AG04450 (cell line): Measurements from ENCODE around the gene TNS2. TPM values are rescaled to one million over a fixed set of nuclear protein-coding genes. Genes with fewer than 3 reads are reported as not detected.

ENCODE experiments used
- CTCF ChIA-PET: fragments of 300-600, 350-600 bp; formaldehyde crosslinking; extraction: SDS; loops from one replicate; lab custom pipeline; 2022; ENCODE audit warnings: antibody characterized with exemption, inconsistent platforms; lab: Charles Lee
- POLR2A ChIA-PET: fragments of 350-600 bp; formaldehyde crosslinking; extraction: SDS; loops from one replicate; lab custom pipeline; 2021; ENCODE audit warnings: antibody characterized with exemption, inconsistent platforms; lab: Yijun Ruan, JAX
- DNase-seq: peaks from one replicate; pipeline ENCODE4 v3.0.0-alpha.2; 2011; ENCODE audit warnings: low read depth, low spot score
- H3K27ac ChIP-seq: one replicate; pipeline ENCODE4 v1.5.1; 2012; ENCODE audit warnings: low read depth, low read length, control low read depth
- H3K27me3 ChIP-seq: one replicate; pipeline ENCODE4 v1.6.0; 2012; ENCODE audit warnings: low read length; ENCODE audit not compliant: control insufficient read depth, insufficient read depth
- H3K4me3 ChIP-seq: 2 replicates; pipeline ENCODE4 v1.5.1; 2011; ENCODE audit warnings: mild to moderate bottlenecking, low read depth, low read length, control low read depth
- H3K9me3 ChIP-seq: 2 replicates; pipeline ENCODE4 v1.5.1; 2012; ENCODE audit warnings: low read length; ENCODE audit not compliant: control insufficient read depth, insufficient read depth
- polyA plus RNA-seq: library from polyadenylated mRNA; depleted of rRNA; stranded (reverse); fragments of >200 nt; gene quantifications from 2 replicates; pipeline ENCODE4 v1.2.3, GENCODE V29; 2011
- TF ChIP-seq, protein P1 (sequence below): IDR thresholded peaks from 2 replicates; pipeline ENCODE4 v1.5.1; 2011; ENCODE audit warnings: low read depth, low read length, control low read depth, inconsistent platforms

TNS2 gene
- polyA plus RNA-seq, 1 experiment: 23.1 TPM

DNA sequence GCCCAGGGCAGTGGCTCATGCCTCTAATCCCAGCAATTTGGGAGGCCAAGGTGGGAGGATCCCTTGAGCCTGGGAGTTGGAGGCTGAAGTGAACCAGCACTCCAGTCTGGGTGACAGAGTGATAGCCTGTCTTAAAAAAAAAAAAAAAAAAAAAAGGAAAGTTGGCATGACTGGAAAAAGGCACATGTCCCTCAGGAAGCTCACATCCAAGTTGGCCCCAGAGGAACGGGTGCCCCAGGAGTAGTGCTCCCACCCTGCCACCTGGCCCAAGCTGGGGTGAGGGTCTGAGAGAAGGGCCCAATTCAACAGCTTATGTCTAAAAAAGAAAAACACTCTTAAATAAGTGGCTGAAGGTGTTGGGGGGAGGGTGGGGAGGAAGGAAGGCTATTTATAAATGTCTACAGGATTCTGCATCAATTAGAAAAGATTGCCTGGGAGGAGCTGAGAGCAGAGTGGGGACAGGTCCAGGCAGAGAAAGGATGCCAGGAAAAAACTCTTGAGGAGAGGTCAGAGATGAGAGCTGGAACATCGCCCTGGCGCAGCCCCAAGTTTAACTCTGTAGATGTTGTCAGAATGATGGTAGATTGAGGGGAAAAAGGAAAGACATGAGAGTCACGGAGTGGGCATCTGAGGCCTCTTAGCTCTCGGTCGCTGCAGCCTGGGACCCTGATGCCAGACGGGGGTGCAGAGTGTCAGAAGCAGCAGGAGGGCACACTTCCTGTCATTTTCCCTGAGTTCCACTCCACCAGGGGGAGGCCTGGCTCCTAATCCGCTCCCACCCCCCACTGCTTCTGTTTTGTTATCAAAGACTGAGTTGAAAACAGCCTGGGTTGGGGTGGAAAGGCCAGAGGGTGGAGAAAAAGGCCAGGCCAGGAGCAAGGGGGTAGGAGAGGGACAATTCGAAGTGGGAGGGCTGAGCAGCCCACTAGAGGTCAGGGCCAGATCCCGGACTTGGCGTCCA is 22.0 kb downstream of the TNS2 start:
- no peak for DNase-seq
- TF ChIP-seq, protein P1, sequence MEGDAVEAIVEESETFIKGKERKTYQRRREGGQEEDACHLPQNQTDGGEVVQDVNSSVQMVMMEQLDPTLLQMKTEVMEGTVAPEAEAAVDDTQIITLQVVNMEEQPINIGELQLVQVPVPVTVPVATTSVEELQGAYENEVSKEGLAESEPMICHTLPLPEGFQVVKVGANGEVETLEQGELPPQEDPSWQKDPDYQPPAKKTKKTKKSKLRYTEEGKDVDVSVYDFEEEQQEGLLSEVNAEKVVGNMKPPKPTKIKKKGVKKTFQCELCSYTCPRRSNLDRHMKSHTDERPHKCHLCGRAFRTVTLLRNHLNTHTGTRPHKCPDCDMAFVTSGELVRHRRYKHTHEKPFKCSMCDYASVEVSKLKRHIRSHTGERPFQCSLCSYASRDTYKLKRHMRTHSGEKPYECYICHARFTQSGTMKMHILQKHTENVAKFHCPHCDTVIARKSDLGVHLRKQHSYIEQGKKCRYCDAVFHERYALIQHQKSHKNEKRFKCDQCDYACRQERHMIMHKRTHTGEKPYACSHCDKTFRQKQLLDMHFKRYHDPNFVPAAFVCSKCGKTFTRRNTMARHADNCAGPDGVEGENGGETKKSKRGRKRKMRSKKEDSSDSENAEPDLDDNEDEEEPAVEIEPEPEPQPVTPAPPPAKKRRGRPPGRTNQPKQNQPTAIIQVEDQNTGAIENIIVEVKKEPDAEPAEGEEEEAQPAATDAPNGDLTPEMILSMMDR: peak; percentile 50
- POLR2A ChIA-PET: interaction anchor here (0.7 to 3.4 kb wide), 6 partner anchors 7 to 131 kb away, joined by 3 to 18 read pairs (median 4); partner anchors contain the start of genes IGFBP6 and SPRYD3
- Histone ChIP-seq H3K9me3 (no peaks in the 10 kb centered on the region), H3K27ac (peak overlapping the region; percentile 11), H3K4me3 (no peak overlapping the region), H3K27me3 (no peaks in the 10 kb centered on the region)
- CTCF ChIA-PET: interaction anchor here (0.6 to 2.4 kb wide), 11 partner anchors 15 to 349 kb away, joined by 3 to 13 read pairs (median 4); no protein-coding TSS in a partner anchor

- Histone ChIP-seq H3K27me3 (no peaks in the 10 kb centered on the region), H3K9me3 (no peaks in the 10 kb centered on the region), H3K4me3 (no peak overlapping the region), H3K27ac (no peak overlapping the region)
- no peak for DNase-seq
- TF ChIP-seq, protein P1: no peak
- CTCF ChIA-PET: interaction anchor here (0.7 to 0.9 kb wide), 2 partner anchors 10 to 25 kb away, joined by 4 to 5 read pairs; no protein-coding TSS in a partner anchor
- POLR2A ChIA-PET: interaction anchor here (0.7 to 1.2 kb wide), 2 partner anchors 23 to 25 kb away, joined by 3 to 6 read pairs; partner anchors contain the start of gene IGFBP6
Measured at GRCh38 chr12:53073881-53074280, 24.0 kb downstream of the TNS2 start.

DNA sequence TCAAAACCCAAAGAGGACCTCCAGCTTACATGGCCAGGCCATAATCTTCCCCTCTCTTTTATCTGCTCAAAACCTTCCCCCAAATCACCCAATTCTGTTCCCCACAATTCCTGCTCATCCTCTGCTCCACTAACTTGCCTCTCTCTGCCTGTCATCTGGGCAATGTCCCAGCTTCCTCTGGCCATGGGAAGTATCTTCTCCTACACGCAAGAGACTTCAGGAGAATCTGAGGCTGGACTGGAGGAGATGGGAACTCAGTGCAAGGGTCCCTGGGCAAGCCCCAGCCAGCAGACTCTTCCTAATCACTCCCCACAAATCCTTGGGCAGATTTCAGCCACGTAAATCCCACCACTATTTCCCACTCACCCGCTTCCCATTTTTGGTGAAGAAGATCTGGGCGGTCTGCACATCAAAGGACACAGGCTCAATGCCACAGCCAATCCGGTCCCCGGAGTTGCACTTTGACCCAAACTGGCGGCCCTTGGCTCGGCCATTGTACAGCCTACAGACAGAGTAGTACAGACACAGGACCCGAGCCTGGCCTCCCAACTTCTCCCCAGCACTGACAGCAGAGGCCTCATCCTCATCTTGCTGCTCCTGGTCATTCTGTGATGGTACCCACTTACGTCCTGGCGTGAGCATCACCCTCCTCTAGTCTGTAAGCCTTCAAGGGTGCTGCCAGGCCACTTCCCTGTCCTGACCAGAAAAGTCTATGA is 24.6 kb downstream of the TNS2 start:
- no peaks in the 10 kb centered on the region for H3K27me3 ChIP-seq
- no peak overlapping the region for H3K4me3 ChIP-seq
- POLR2A ChIA-PET: interaction anchor here (0.7 kb wide), 1 partner anchor 23 kb away, joined by 6 read pairs; the partner anchor contains the start of gene IGFBP6
- no peak for DNase-seq
- no peak overlapping the region for H3K27ac ChIP-seq
- CTCF ChIA-PET: interaction anchor here (0.7 to 2.0 kb wide), 3 partner anchors 11 to 25 kb away, joined by 4 to 6 read pairs (median 5); no protein-coding TSS in a partner anchor
- H3K9me3 ChIP-seq: no peaks in the 10 kb centered on the region
- TF ChIP-seq, protein P1: no peak

GRCh38 chr12:53074999-53075370 is 25.1 kb downstream of the TNS2 start:
- H3K9me3 ChIP-seq: no peaks in the 10 kb centered on the region
- ChIA-PET CTCF (interaction anchor here (2.0 kb wide), 1 partner anchor 24 kb away, joined by 6 read pairs; no protein-coding TSS in a partner anchor), POLR2A (no interaction called here)
- no peaks in the 10 kb centered on the region for H3K27me3 ChIP-seq
- no peak overlapping the region for H3K27ac ChIP-seq
- TF ChIP-seq, protein P1: no peak
- no peak for DNase-seq
- H3K4me3 ChIP-seq: no peak overlapping the region
